ENCODE data around the gene HOXC9.

HOXC9 gene

DNA sequence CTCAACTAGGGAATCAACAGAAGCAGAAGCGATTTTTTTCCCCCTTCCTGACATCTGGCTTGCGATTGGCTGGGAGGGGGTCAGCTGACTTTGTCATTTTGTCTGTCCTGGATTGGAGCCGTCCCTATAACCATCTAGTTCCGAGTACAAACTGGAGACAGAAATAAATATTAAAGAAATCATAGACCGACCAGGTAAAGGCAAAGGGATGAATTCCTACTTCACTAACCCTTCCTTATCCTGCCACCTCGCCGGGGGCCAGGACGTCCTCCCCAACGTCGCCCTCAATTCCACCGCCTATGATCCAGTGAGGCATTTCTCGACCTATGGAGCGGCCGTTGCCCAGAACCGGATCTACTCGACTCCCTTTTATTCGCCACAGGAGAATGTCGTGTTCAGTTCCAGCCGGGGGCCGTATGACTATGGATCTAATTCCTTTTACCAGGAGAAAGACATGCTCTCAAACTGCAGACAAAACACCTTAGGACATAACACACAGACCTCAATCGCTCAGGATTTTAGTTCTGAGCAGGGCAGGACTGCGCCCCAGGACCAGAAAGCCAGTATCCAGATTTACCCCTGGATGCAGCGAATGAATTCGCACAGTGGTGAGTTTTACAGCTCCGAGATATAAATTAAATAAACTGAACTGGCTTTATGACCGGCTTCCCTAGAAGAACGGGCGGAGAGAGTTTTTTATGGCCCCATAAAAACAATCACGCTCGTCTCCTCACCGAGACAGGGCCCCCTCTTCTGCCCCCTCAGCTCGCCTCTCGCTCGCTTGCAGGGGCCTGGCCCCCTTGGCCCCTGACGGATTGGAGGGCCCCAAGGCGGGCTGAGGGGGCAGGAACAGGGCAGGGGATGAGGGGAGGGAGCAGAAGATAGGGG, 28.6 kb downstream of the HOXC9 start, which contains the start of gene HOXC6:
Gene HOXC6 (plus strand): TSS at position 127 of the 888 bp plus-strand sequence. CDS start 82 bp downstream, at position 209.
- DNase-seq (ENCODE audit: low read depth), result no peak

DNA sequence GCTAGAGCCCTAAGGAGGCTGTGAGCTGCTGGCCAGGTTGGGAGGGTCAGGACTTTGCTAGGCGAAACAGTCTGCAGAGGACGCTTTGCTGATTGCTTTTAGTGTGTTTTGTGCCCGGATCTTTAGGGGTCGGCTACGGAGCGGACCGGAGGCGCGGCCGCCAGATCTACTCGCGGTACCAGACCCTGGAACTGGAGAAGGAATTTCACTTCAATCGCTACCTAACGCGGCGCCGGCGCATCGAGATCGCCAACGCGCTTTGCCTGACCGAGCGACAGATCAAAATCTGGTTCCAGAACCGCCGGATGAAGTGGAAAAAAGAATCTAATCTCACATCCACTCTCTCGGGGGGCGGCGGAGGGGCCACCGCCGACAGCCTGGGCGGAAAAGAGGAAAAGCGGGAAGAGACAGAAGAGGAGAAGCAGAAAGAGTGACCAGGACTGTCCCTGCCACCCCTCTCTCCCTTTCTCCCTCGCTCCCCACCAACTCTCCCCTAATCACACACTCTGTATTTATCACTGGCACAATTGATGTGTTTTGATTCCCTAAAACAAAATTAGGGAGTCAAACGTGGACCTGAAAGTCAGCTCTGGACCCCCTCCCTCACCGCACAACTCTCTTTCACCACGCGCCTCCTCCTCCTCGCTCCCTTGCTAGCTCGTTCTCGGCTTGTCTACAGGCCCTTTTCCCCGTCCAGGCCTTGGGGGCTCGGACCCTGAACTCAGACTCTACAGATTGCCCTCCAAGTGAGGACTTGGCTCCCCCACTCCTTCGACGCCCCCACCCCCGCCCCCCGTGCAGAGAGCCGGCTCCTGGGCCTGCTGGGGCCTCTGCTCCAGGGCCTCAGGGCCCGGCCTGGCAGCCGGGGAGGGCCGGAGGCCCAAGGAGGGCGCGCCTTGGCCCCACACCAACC, 29.8 kb downstream of the HOXC9 start:
- DNase-seq (ENCODE audit: low read depth), result no peak

DNA sequence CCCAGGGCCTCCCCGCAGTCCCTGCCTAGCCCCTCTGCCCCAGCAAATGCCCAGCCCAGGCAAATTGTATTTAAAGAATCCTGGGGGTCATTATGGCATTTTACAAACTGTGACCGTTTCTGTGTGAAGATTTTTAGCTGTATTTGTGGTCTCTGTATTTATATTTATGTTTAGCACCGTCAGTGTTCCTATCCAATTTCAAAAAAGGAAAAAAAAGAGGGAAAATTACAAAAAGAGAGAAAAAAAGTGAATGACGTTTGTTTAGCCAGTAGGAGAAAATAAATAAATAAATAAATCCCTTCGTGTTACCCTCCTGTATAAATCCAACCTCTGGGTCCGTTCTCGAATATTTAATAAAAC, 30.5 kb downstream of the HOXC9 start:
- no peak for DNase-seq (ENCODE audit: low read depth)

DNA sequence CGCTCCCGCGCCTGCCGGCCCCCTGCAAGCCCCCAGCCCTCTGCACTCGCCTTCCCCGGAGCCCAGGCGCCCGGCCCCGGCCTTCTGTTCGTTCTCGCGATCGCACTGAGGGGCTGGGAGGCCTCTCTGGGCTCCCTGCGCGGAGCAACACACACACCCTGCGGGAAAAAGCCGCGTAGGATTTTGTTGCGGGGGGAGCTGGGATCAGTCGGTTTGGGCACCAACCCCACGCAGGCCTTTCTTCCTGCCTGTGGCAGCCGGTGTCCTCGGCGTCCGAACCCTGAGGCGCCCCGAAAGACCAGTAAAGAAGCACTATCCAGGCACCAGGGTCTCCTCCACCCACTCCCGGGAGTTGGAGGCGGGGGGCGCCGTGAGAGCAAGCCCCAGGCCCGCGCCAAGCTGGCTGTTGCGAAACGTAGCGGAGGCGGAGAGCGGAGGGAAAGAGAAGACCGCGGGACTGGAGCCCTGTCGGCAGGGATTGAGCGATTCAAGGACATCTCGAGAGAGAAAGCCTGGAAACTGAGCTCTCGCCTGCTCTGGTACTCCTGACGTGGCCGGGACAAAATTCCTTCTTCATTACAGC, 31.0 kb downstream of the HOXC9 start:
- peak; percentile 3 for DNase-seq (ENCODE audit: low read depth)

DNA sequence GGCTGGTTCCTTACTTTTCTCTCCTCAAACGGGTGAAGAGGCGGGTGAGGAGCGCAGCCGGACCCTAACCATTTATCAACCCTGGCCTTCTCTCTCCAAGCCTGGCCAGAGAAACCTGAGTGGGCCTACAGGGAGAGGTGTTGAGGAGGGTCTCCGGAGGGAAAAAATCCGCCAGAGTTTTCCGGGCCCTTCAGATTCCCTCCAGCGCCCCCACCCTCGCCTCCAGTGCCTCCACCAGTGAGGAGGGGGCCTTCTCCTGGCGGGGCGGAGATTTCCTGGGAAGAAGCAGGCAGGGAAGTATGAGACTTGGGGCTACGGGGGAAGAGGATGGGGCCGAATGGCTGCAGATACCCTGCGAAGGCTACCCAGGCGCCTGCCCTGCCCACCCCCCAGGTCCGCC, 31.5 kb downstream of the HOXC9 start:
- DNase-seq (ENCODE audit: low read depth), result no peak

DNA sequence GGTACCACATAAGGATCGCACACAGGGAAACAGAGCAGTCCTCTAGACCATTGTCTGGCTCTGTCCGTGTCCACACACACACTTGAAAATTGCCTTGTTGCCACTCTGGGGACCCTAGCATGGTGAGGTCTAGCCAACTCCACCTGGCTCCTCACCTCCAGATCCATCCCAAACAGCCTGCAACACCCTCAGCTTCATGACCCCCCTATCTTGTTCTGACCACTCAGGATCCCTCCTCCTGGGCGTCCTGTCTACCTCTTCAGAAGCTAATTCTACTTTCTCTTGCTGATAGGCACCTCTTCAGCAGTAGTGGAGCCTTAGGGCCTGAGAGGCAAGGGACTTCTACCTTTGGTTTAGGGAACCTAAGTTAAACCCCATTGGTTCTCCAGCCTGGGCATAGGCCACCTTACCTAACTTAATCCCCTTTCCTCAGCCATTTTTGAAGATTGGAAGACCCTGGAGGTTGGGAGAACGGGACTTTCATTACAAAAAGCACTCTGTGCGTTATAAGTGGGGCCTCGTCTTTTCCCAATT, 32.2 kb downstream of the HOXC9 start:
- DNase-seq (ENCODE audit: low read depth), result no peak

DNA sequence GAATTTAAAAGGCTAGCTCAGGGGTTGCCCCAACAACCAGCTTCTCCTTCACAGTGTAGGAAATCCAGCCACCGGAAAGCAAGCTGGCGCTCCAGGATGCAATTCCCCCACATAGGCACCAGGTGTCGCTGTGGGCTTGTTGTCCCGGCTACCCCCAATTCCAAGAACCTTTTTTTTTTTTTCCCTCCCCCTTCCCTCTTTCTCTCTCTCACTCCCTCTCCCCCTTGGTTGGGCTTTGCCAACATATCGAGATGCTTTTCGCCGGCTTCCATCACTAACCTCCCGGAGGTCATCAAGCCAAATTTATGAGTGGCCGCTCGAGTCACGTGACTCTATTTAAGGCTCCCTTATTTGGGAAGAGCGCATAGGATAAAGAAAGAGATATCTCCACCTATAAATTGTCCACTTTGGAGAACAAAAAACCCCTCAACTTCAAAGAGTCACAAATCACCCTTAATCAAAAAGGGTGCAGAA, 32.7 kb downstream of the HOXC9 start, which contains the start of gene HOXC5:
Gene HOXC5 (plus strand): TSS at position 424 of the 474 bp plus-strand sequence. CDS start 73 bp downstream, outside the sequence.
- no peak for DNase-seq (ENCODE audit: low read depth)

DNA sequence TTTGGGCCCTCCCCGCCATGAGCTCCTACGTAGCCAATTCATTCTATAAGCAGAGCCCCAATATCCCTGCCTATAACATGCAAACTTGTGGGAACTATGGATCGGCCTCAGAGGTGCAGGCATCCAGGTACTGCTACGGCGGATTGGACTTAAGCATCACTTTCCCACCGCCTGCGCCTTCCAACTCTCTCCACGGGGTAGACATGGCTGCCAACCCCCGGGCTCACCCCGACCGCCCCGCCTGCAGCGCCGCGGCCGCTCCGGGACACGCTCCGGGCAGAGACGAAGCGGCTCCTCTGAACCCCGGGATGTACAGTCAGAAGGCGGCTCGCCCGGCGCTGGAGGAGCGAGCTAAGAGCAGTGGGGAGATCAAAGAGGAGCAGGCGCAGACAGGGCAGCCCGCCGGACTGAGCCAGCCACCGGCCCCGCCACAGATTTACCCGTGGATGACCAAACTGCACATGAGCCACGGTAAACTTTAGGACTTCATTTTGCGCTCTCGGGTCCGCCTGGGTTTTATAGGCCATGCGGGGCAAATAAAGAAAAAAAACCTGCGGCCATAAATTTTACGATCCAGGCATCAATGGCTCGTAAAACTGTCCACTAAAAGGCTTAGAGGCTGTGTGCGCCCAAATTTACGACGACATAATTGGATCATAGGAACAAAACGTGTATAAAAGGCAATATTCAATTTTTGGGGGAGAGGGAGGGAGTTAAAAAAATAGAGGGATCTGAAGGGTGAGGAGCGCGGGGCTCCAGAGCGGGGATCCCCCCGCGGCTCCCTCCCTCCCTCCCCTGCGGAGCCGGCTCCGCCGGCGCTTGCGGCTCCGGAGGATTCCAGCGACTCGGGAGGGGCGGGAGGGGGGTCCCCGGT, 33.4 kb downstream of the HOXC9 start:
- no peak for DNase-seq (ENCODE audit: low read depth)

DNA sequence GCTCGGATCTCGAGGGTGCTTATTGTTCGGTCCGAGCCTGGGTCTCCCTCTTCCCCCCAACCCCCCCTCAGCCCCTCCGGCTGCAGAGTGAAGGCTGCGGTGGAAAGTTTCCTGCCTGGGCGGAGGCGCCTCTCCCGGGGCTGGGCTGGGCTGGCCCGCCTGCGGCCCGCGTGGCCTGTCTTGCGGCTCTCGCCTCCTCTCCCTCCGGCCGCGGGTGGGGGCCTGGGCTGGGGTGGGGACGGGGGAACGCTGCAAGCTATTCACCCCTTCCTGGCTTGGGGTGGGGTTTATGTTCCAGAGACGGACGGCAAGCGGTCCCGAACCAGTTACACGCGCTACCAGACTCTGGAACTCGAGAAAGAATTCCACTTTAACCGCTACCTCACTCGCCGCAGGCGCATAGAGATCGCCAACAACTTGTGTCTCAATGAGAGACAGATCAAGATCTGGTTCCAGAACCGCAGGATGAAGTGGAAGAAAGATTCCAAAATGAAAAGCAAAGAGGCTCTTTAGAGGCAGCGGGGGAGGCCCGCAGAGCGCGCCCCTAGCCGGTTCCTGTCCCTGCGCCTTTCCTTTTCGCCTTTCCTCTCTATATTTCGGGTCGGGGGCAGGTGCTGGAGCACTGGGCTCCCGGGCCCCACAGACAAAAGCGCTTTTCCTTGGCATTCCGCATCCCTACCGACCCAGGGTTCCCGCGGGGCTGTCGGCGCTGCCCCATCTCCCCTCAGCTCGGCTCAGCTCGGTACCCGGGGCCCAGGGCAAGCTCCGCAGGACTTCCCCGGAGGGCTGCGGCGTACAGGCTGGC, 34.2 kb downstream of the HOXC9 start:
- no peak for DNase-seq (ENCODE audit: low read depth)

DNA sequence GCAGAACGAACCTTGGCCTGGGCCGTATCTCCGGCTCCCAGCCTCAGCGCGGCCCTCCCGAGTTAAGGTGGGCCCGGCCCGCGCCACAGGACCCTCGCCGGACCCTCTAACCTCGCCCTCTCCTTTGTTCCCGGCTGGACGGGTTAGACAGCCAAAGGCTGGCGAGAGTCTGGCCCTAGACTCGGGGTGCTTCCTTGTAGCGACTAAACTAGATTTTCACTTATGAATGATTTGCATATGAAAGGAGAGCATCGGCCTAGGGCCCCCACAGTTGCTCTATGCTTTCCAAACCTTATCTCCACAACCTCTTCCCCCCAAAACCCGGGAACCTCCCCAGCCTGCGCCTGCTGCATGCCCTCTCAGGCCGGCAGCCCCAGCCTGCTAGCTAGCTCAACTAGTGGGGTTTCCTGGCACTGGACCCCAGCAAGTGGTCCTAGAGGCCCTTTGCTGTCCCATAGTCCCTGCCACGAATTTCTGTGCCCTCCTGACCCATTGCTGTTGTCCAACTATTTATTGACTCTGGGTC, 34.9 kb downstream of the HOXC9 start:
- DNase-seq (ENCODE audit: low read depth), result no peak

DNA sequence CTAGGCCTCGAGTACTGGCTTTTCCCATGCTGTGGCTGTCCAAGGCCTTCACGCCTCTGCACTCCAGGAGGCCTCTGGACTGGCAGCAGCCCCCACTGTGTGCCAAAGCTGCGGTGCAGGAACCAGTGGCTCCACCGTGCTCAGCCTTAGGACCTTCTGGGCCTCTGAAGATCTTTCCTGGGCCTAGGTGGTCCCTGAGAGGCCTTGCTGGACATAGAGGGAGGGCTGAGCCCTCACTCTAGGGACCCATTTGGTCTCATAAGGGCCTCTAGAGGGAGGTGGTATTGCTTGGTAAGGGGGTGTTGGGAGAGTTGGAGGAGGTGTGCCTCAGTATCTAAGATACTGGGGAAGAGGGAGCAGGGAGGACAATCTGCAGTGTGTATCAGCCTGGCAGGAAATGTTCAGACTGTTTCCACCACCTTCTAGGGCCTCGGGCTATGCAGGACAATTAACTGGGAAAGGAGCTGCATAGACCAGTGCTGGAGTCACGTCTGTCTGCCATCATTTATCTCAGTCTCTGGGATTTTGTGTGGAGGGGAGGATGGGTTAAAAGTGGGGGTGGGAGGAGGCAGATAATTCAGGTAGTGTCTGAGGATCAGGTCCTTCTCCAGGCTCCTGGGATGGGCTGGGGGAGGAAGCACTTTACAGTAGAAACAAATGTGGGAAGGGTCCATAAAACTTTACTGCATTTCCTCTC, 35.8 kb downstream of the HOXC9 start:
- DNase-seq (ENCODE audit: low read depth), result no peak

DNA sequence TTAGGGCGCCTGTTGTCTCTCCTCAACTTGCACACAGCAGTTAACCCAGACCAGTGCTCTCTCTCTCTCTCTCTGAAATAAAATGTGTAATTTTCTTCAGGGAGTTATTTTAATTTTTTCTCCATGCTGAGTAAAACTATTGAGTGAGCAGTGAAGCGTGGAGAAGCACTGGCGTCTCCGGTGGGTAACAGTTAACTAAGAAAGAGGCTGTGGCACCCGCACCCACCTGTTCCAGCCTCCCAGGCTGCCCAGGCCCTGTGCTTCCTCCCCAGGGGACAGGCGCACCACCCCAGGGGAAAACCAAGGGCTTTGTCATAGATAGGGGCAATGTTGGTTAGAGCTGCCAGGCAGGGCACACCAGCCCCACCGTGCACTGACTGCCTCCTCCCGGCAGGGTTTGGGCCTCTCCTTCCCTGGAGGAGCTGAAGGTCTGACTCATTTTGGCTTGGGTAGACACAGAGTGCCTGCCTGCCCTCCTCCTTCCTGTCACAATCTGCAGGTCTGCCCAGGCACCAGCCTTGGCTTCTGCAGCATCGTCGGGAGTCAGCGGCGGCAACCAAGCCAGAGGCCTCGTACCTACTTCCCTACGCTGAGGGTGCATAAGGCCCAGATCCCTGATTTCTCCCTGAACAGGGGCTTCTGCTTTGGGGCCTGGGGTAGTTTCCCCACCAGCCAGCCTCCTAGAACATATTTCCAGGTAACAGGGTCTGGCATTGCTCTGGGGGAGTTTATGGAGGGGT, 36.8 kb downstream of the HOXC9 start:
- DNase-seq (ENCODE audit: low read depth), result no peak

DNA sequence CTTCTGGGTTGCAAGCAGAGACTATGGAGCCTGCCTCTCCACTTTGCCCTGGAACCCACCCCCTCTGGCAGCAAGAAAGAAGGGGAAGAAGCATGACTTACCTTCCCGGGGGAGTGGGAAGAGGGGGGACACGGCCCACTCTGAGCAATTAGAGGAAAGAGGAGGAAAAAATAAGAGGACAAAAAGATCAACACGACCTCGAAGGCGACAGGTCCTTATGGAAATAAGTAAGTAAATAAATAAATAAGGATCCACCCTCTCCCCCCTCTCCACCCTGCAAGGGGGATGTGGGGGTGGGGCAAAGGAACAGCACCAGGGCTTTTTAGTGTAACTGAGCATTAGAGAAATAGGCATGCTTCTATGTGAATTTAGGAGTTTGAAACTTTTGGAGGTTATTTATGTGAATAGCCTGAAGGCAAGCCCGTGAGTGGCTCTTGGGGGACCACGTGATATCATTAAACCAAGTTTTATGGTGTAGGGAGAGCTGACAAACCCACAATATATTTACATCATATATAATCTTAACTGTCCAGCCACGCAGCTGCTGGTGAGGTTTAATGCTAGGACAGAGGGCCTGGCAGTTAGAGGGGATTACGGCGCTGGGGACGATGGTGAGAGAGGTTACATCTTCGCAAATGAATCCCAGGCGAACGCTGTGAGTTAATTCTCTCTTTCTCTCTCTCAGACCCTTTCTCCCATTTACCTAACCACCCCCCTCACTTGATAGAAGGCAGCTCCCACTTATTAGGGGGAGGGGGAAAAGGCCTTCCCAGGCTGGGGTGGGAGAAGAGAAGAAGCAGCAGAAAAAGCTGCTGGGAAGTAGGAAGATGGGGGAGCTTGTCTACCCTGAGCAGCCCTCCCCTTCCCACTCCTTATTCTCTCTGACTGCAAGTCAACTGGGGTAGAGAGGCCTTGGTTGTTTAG, 37.7 kb downstream of the HOXC9 start:
- no peak for DNase-seq (ENCODE audit: low read depth)

DNA sequence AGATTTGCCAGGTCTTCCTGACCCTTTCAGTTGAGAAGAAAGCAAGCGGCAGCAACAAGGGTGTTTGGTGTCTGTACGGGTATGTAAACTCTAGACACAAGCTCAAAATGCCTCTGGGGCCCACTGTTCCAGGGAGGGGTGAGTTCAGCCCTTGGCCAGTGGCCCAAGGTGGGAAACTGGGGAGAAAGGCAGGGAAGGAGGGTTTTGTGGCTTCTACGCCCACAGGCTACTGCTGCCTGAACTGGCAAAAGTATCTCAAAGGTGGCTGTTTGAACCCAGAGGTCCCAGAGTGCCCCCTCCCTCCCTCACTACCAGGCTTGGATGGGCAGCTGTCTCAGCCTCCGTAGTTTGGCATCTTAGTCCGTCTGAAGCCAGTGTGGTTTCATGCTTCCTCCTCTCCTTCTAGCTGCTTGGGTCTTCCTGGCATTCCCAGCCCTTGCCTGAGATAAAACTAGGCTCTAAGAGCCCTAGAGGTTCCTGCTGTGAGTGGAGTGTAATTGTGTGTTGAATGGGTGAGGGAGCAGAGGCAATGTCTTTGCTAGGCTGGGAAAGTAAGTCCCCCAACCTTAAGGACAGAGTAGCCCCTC, 38.4 kb downstream of the HOXC9 start:
- DNase-seq (ENCODE audit: low read depth), result no peak

DNA sequence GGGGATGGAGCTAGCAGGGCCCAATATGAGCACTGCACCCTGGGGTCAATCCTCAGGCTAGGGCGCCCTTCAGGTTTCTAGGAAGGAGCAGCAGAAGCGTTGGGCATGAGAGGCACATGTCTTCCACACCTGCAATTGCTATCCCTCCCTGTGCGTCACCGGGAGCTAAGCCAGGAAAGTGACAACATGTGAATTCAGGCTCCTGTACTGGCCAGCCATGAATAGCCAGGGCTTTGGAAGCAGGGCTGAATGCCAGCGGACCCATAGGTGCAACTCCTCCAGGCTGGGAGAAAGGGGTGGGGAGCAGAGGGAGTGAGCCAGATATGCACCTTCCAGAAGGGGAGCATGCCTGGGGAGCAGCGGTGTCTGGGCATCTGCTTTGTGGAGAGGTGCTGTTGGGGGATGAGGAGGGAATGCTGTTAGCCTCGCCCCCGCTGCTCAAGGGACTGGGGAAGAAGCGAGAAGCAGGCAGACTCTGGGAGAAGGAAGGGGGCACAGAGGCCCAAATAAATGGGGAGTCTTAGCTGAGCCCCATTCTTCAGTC, 39.0 kb downstream of the HOXC9 start:
- no peak for DNase-seq (ENCODE audit: low read depth)

DNA sequence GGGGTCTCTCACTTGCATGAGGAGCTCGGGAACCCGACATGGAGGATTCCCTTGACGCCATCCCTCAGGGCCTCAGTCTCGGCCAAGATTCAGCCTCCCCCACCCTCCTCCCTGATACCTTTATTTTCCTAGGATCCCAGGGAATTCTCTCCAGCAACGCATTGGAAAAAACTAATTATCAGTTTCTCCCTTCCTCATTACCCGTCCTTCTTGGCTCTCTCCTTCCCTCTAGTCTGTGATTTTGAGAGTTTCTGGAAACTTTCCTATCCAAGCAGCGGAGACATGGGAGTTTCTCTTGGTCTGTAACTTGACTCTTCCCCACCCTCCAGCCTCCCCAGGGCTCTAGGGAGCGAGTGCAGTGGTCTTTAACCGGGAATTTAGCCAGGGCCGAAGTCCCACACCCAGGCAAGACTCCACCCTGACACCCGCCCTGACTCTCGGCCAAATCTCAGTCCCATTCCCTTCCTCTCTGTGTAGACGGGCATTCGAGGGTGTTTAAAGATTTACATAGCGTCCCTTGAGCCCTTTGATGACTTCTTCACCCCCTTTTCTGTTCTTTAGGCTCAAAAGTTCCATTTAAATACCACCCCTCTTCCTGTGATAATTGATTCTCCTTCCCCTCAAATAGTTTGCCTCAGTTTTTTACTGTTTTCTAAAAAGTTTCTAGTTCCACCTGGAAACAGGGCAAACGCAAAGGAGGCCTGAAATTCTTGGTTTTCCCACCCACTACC, 39.6 kb downstream of the HOXC9 start:
- DNase-seq (ENCODE audit: low read depth), result no peak
